Upper lobe of left lung (tissue), 6 donors: ENCODE measurements around the gene IPO9. TPM values are rescaled to one million over a fixed set of nuclear protein-coding genes. Genes with fewer than 3 reads are reported as not detected.

Source experiments
- ATAC-seq, 2 donors: fragments of 200-7000 bp; cut with Tn5 transposase; one replicate each; pipeline ENCODE4 v1.9.1; 2022; ENCODE audit warnings: mild to moderate bottlenecking in 2 of 2, moderate library complexity in 2 of 2; ENCODE audit not compliant: low FRiP score in 2 of 2
- DNase-seq, 2 donors: peaks; one replicate each; pipeline ENCODE4 v3.0.0-alpha.2; 2019 to 2020
- H3K27ac ChIP-seq, 4 donors: fragments of 200-600 bp; sonication (generic); one replicate each; pipeline ENCODE4 v1.5.1; 2016 to 2019
- H3K27me3 ChIP-seq, 4 donors: fragments of 200-600 bp; sonication (generic); one replicate each; pipeline ENCODE4 v1.5.1; 2017 to 2019
- H3K36me3 ChIP-seq, 4 donors: fragments of 200-600 bp; sonication (generic); one replicate each; pipeline ENCODE4 v1.5.1; 2016 to 2019
- H3K4me1 ChIP-seq, 4 donors: fragments of 200-600 bp; sonication (generic); one replicate each; pipeline ENCODE4 v1.5.1; 2018 to 2019
- H3K4me3 ChIP-seq, 4 donors: fragments of 200-600 bp; sonication (generic); one replicate each; pipeline ENCODE4 v1.5.1; 2017 to 2019; ENCODE audit warnings: mild to moderate bottlenecking in 2 of 4, moderate library complexity in 1 of 4
- H3K9me3 ChIP-seq, 4 donors: fragments of 200-600 bp; sonication (generic); one replicate each; pipeline ENCODE4 v1.5.1; 2018 to 2019
- CTCF ChIP-seq, 6 experiments: fragments of 450-650 bp in 4 of 6; fragments of 200-600 bp in 2 of 6; sonication (generic) in 2 of 6; IDR thresholded peaks; one replicate each; pipeline ENCODE4 v1.5.1; 2016 to 2019; ENCODE audit warnings: antibody characterized with exemption in 6 of 6
- EP300 ChIP-seq, 4 donors: sonication (generic); formaldehyde crosslinking; IDR thresholded peaks; one replicate each; pipeline ENCODE4 v1.5.1; 2017; ENCODE audit warnings: antibody characterized with exemption in 4 of 4, control low read depth in 2 of 4
- POLR2A ChIP-seq, 4 donors: fragments of 450-650 bp; IDR thresholded peaks; one replicate each; pipeline ENCODE4 v1.5.1; 2016 to 2017; ENCODE audit warnings: antibody characterized with exemption in 4 of 4, mild to moderate bottlenecking in 2 of 4
- POLR2AphosphoS5 ChIP-seq, 2 donors: sonication (generic); formaldehyde crosslinking; IDR thresholded peaks; one replicate each; pipeline ENCODE4 v1.5.1; 2017; ENCODE audit warnings: antibody characterized with exemption in 2 of 2
- WGBS, 2 donors: methylation state at CpG; one replicate each; pipeline ENCODE4 v1.1.5; 2017 to 2018; 5-methylcytosine and 5-hydroxymethylcytosine counted together
- total RNA-seq, 6 donors: library from RNA; depleted of rRNA in 4 of 6; stranded (reverse); fragments of >200 nt in 4 of 6; gene quantifications; one replicate each; pipeline versions ENCODE4 v1.1.0 to v1.2.1, GENCODE V29; 2016 to 2021
- donor health status: DM: no; HTN: no; CAD: no; lungs with moderate emphysema.
- donor health status: DM: no; HTN: yes; CAD: no; lungs with severe emphysema.

IPO9 gene
- total RNA-seq, 6 donors from 2014 or later = 22.8 to 46.7 (median 35.7) TPM

GRCh38 chr1:201782353-201782752, 46.6 kb upstream of the IPO9 start:
- peak in 1 of 2 donors; percentile 48 for DNase-seq

GRCh38 chr1:201783058-201783457, 45.9 kb upstream of the IPO9 start:
- WGBS, 2 donors = 89 to 94% methylated on average over 2 of the region's 2 CpGs
- no peak overlapping the region for H3K4me3 ChIP-seq
- H3K4me1 ChIP-seq = peaks cover 0 to 3% (median 0%) of the 10 kb centered on the region in 4 donors
- TF ChIP-seq EP300 (IDR thresholded peaks at IDR 0.05) (no peak), CTCF (IDR thresholded peaks at IDR 0.05) (no peak), POLR2AphosphoS5 (IDR thresholded peaks at IDR 0.05) (no peak), POLR2A (IDR thresholded peaks at IDR 0.05) (no peak)
- DNase-seq (no peak), ATAC-seq (no peak)
- no peak overlapping the region for H3K27ac ChIP-seq
- H3K36me3 ChIP-seq = peaks cover 0 to 62% (median 20%) of the 10 kb centered on the region in 4 donors
- H3K9me3 ChIP-seq = no peaks in the 10 kb centered on the region
- no peaks in the 10 kb centered on the region for H3K27me3 ChIP-seq

More at GRCh38 chr1:201782353-201782752, 46.6 kb upstream of the IPO9 start:
- TF ChIP-seq POLR2AphosphoS5 (IDR thresholded peaks at IDR 0.05) (no peak), CTCF (IDR thresholded peaks at IDR 0.05) (no peak), EP300 (IDR thresholded peaks at IDR 0.05) (no peak), POLR2A (IDR thresholded peaks at IDR 0.05) (no peak)
- WGBS, 2 donors = 93% methylated on average over 12 of the region's 12 CpGs; no CpG with 5 or more reads in 1 of the 2 donors
- Histone ChIP-seq H3K4me3 (no peak overlapping the region), H3K27ac (no peak overlapping the region), H3K36me3 (peaks cover 0 to 57% (median 20%) of the 10 kb centered on the region in 4 donors), H3K27me3 (no peaks in the 10 kb centered on the region), H3K9me3 (no peaks in the 10 kb centered on the region), H3K4me1 (peaks cover 0 to 6% (median 2%) of the 10 kb centered on the region in 4 donors)
- no peak for ATAC-seq

- WGBS, 2 donors = 91 to 93% methylated on average over 6 of the region's 6 CpGs
- TF ChIP-seq CTCF (IDR thresholded peaks at IDR 0.05) = no peak
- no peak for TF ChIP-seq POLR2AphosphoS5 (IDR thresholded peaks at IDR 0.05)
- no peak for TF ChIP-seq POLR2A (IDR thresholded peaks at IDR 0.05)
- no peak for TF ChIP-seq EP300 (IDR thresholded peaks at IDR 0.05)
- ATAC-seq = no peak
- H3K4me3 ChIP-seq = no peak overlapping the region
- no peaks in the 10 kb centered on the region for H3K4me1 ChIP-seq
- H3K9me3 ChIP-seq = no peaks in the 10 kb centered on the region
- H3K27ac ChIP-seq = no peak overlapping the region
- H3K36me3 ChIP-seq = peaks cover 0 to 68% (median 21%) of the 10 kb centered on the region in 4 donors
- no peaks in the 10 kb centered on the region for H3K27me3 ChIP-seq
- no peak for DNase-seq
Measured at GRCh38 chr1:201783572-201783971, 45.4 kb upstream of the IPO9 start.

- TF ChIP-seq POLR2AphosphoS5 (IDR thresholded peaks at IDR 0.05) (no peak), CTCF (IDR thresholded peaks at IDR 0.05) (no peak), EP300 (IDR thresholded peaks at IDR 0.05) (no peak), POLR2A (IDR thresholded peaks at IDR 0.05) (no peak)
- Histone ChIP-seq H3K36me3 (peaks cover 0 to 79% (median 22%) of the 10 kb centered on the region in 4 donors), H3K4me3 (no peak overlapping the region)
Measured at GRCh38 chr1:201785291-201785690, 43.7 kb upstream of the IPO9 start.

GRCh38 chr1:201786824-201787223, 42.1 kb upstream of the IPO9 start:
- peaks cover 20 to 25% (median 22%) of the 10 kb centered on the region in 4 donors for H3K4me1 ChIP-seq
- H3K4me3 ChIP-seq = no peak overlapping the region
- DNase-seq = no peak
- peaks cover 0 to 69% (median 22%) of the 10 kb centered on the region in 4 donors for H3K36me3 ChIP-seq
- ATAC-seq = peak in 1 of 2 donors; percentile 77
- H3K9me3 ChIP-seq = no peaks in the 10 kb centered on the region
- TF ChIP-seq CTCF (IDR thresholded peaks at IDR 0.05) (no peak), POLR2A (IDR thresholded peaks at IDR 0.05) (no peak), POLR2AphosphoS5 (IDR thresholded peaks at IDR 0.05) (no peak), EP300 (IDR thresholded peaks at IDR 0.05) (no peak)
- H3K27me3 ChIP-seq = no peaks in the 10 kb centered on the region
- peak overlapping the region in 2 of 4 donors; percentile 17 to 24 for H3K27ac ChIP-seq
- 81 to 86% methylated on average over 5 of the region's 5 CpGs for WGBS, 2 donors

More at GRCh38 chr1:201785291-201785690, 43.7 kb upstream of the IPO9 start:
- no peaks in the 10 kb centered on the region for H3K27me3 ChIP-seq
- no peak for DNase-seq
- H3K9me3 ChIP-seq = no peaks in the 10 kb centered on the region
- H3K4me1 ChIP-seq = peaks cover 6 to 10% (median 8%) of the 10 kb centered on the region in 4 donors
- WGBS, 2 donors = 94 to 98% methylated on average over 2 of the region's 2 CpGs
- ATAC-seq = no peak
- no peak overlapping the region for H3K27ac ChIP-seq
